H9 (cell line): ENCODE results near the gene SASS6. TPM values are rescaled to one million over a fixed set of nuclear protein-coding genes. Genes with fewer than 3 reads are reported as not detected.

Experiments
- DNase-seq: peaks from one replicate; pipeline ENCODE4 v3.0.0-alpha.2; 2017
- H2AFZ ChIP-seq: one replicate; pipeline ENCODE4 v1.6.1; 2013; ENCODE audit warnings: mild to moderate bottlenecking, low read length, control low read depth, moderate library complexity
- H2AK5ac ChIP-seq: 2 replicates; pipeline ENCODE4 v1.6.1; 2013; ENCODE audit warnings: low read length, control low read depth, mixed read lengths; ENCODE audit not compliant: insufficient read length
- H2BK120ac ChIP-seq: one replicate; pipeline ENCODE4 v1.6.1; 2013; ENCODE audit warnings: low read depth, mild to moderate bottlenecking, low read length, control low read depth, inconsistent platforms; ENCODE audit not compliant: poor library complexity, severe bottlenecking
- H2BK12ac ChIP-seq: 2 replicates; pipeline ENCODE4 v1.6.1; 2013; ENCODE audit warnings: low read length, control low read depth, mixed read lengths, low read depth; ENCODE audit not compliant: insufficient read length
- H2BK15ac ChIP-seq: 2 replicates; pipeline ENCODE4 v1.6.1; 2013; ENCODE audit warnings: low read depth, low read length, control low read depth
- H2BK20ac ChIP-seq: one replicate; pipeline ENCODE4 v1.6.1; 2013; ENCODE audit warnings: low read depth, mild to moderate bottlenecking, low read length, control low read depth, inconsistent platforms; ENCODE audit not compliant: poor library complexity, severe bottlenecking
- H2BK5ac ChIP-seq: 2 replicates; pipeline ENCODE4 v1.6.1; 2013; ENCODE audit warnings: low read length, control low read depth, mixed read lengths; ENCODE audit not compliant: insufficient read length
- H3K14ac ChIP-seq: 2 replicates; pipeline ENCODE4 v1.6.1; 2013; ENCODE audit warnings: low read length, control low read depth; ENCODE audit not compliant: insufficient read depth
- H3K18ac ChIP-seq: 2 replicates; pipeline ENCODE4 v1.6.1; 2013; ENCODE audit warnings: low read depth, mild to moderate bottlenecking, mixed read lengths, low read length, control low read depth; ENCODE audit not compliant: insufficient read length
- H3K23ac ChIP-seq: 2 replicates; pipeline ENCODE4 v1.6.1; 2013; ENCODE audit warnings: low read length, control low read depth, mixed read lengths, low read depth; ENCODE audit not compliant: insufficient read length
- H3K23me2 ChIP-seq: 2 replicates; pipeline ENCODE4 v1.6.1; 2013; ENCODE audit warnings: low read depth, mild to moderate bottlenecking, mixed read lengths, low read length, control low read depth; ENCODE audit not compliant: insufficient read length, poor library complexity, severe bottlenecking
- H3K27ac ChIP-seq: 2 replicates; pipeline ENCODE4 v1.5.1; 2013; ENCODE audit warnings: low read length, control low read depth, mixed read lengths, low read depth; ENCODE audit not compliant: insufficient read length
- H3K27me3 ChIP-seq: 2 replicates; pipeline ENCODE4 v1.6.1; 2013; ENCODE audit warnings: low read length, control low read depth, inconsistent platforms; ENCODE audit not compliant: insufficient read depth
- H3K4ac ChIP-seq: 2 replicates; pipeline ENCODE4 v1.6.1; 2013; ENCODE audit warnings: low read depth, mild to moderate bottlenecking, control low read depth, inconsistent platforms, low read length, moderate library complexity
- H3K4me1 ChIP-seq: 2 replicates; pipeline ENCODE4 v1.6.1; 2013; ENCODE audit warnings: low read length, control low read depth, inconsistent platforms; ENCODE audit not compliant: insufficient read depth
- H3K4me2 ChIP-seq: 2 replicates; pipeline ENCODE4 v1.6.1; 2013; ENCODE audit warnings: low read length, control low read depth, mixed read lengths; ENCODE audit not compliant: insufficient read length, insufficient read depth
- H3K56ac ChIP-seq: 2 replicates; pipeline ENCODE4 v1.6.1; 2013; ENCODE audit warnings: low read depth, mild to moderate bottlenecking, mixed read lengths, low read length, control low read depth; ENCODE audit not compliant: insufficient read length
- H3K79me1 ChIP-seq: 2 replicates; pipeline ENCODE4 v1.6.1; 2013; ENCODE audit warnings: low read depth, mild to moderate bottlenecking, moderate library complexity, low read length, control low read depth, inconsistent platforms; ENCODE audit not compliant: insufficient read depth, poor library complexity, severe bottlenecking
- H3K79me2 ChIP-seq: 2 replicates; pipeline ENCODE4 v1.6.1; 2013; ENCODE audit warnings: low read length, control low read depth, inconsistent platforms; ENCODE audit not compliant: insufficient read depth
- H3K9ac ChIP-seq: 2 replicates; pipeline ENCODE4 v1.6.1; 2013; ENCODE audit warnings: low read length, control low read depth, mixed read lengths; ENCODE audit not compliant: insufficient read length; ENCODE audit errors: extremely low read depth
- H3K9me3 ChIP-seq: one replicate; pipeline ENCODE4 v1.6.1; 2013; ENCODE audit warnings: low read depth, low read length, inconsistent platforms; ENCODE audit not compliant: control insufficient read depth
- H3T11ph ChIP-seq: one replicate; pipeline ENCODE4 v1.6.1; 2013; ENCODE audit warnings: mild to moderate bottlenecking, low read length, control low read depth, inconsistent platforms
- H4K20me1 ChIP-seq: one replicate; pipeline ENCODE4 v1.6.1; 2013; ENCODE audit not compliant: control insufficient read depth, insufficient read length, insufficient read depth
- H4K5ac ChIP-seq: 2 replicates; pipeline ENCODE4 v1.6.1; 2013; ENCODE audit warnings: low read depth, mild to moderate bottlenecking, mixed read lengths, low read length, control low read depth; ENCODE audit not compliant: insufficient read length
- H4K8ac ChIP-seq: replicated peaks from 2 replicates; pipeline ENCODE4 v1.6.1; 2013; ENCODE audit warnings: low read length, control low read depth, mixed read lengths, low read depth; ENCODE audit not compliant: insufficient read length
- H4K91ac ChIP-seq: 2 replicates; pipeline ENCODE4 v1.6.1; 2013; ENCODE audit warnings: low read depth, mild to moderate bottlenecking, moderate library complexity, mixed read lengths, low read length, control low read depth; ENCODE audit not compliant: insufficient read length
- H3K27ac Mint-ChIP-seq, 3 experiments: 2 replicates in 2 of 3; 3 replicates in 1 of 3; pipeline ENCODE4 v1.8.0; 2020 to 2021; ENCODE audit warnings: mixed read lengths in 3 of 3, mild to moderate bottlenecking in 1 of 3, moderate library complexity in 1 of 3
- H3K27me3 Mint-ChIP-seq: 2 replicates; pipeline ENCODE4 v1.8.0; 2021; ENCODE audit warnings: low read depth, mild to moderate bottlenecking, moderate library complexity, mixed read lengths
- H3K36me3 Mint-ChIP-seq, 3 experiments: 2 replicates in 2 of 3; 3 replicates in 1 of 3; pipeline ENCODE4 v1.8.0; 2020 to 2021; ENCODE audit warnings: low read depth in 3 of 3, mixed read lengths in 3 of 3; ENCODE audit not compliant: insufficient read depth in 1 of 3
- H3K4me1 Mint-ChIP-seq, 2 experiments: 2 replicates each; pipeline ENCODE4 v1.8.0; 2020; ENCODE audit warnings: mixed read lengths in 2 of 2
- H3K4me3 Mint-ChIP-seq, 2 experiments: 2 replicates in 1 of 2; 3 replicates in 1 of 2; pipeline ENCODE4 v1.8.0; 2020 to 2021; ENCODE audit warnings: mild to moderate bottlenecking in 2 of 2, mixed read lengths in 2 of 2, moderate library complexity in 1 of 2
- H3K9me3 Mint-ChIP-seq, 2 experiments: 2 replicates in 1 of 2; 3 replicates in 1 of 2; pipeline ENCODE4 v1.8.0; 2020; ENCODE audit warnings: mild to moderate bottlenecking in 2 of 2, mixed read lengths in 2 of 2, moderate library complexity in 1 of 2
- WGBS: extraction: QIAGEN DNeasy Blood & Tissue Kit; methylation state at CpG from one replicate; pipeline ENCODE4 v1.1.7; 2013; ENCODE audit warnings: missing lambda C conversion rate, low lambda C conversion rate, mixed read lengths; ENCODE audit not compliant: insufficient read length; ENCODE audit errors: extremely low coverage; 5-methylcytosine and 5-hydroxymethylcytosine counted together
- total RNA-seq: library from RNA; stranded (reverse); gene quantifications from 2 replicates; pipeline ENCODE4 v1.2.1, GENCODE V29; 2021
- TF ChIP-seq, protein P1 (sequence below): fragments of 200-600 bp; sonication (generic); conservative IDR thresholded peaks from 3 replicates; pipeline ENCODE4 v1.8.0; 2021; ENCODE audit warnings: antibody characterized with exemption, mild to moderate bottlenecking

The SASS6 gene
- total RNA-seq, 1 experiment from 2014 or later = 15.2 TPM

DNA sequence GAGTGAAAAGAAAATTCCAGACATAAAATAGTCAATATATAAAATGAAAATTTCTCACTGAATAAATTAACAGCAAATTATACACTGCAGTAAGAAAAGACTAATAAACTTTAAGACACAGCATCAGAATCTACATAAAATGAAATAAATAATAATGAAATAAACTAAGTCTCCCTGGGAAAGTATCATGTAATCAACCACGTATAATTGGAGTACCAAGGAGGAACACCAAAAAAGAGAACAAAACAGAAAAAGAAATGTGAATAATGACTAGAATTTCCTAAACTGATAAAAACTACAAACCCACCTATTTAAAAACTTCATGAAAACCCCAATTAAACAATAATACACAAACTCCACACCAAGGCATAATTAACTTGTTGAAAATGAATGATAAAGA is 43.6 kb downstream of the SASS6 start:
- H2BK20ac ChIP-seq = no peak overlapping the region
- H2BK5ac ChIP-seq = no peak overlapping the region
- H3K23ac ChIP-seq = no peak overlapping the region
- no peak overlapping the region for H2BK120ac ChIP-seq
- no peak for DNase-seq
- no peak overlapping the region for H3T11ph ChIP-seq
- H2BK12ac ChIP-seq = no peak overlapping the region
- no peaks in the 10 kb centered on the region for H4K20me1 ChIP-seq
- Mint-ChIP-seq H3K27me3 (no peaks in the 10 kb centered on the region), H3K4me1 (no peaks in the 10 kb centered on the region), H3K4me3 (no peak overlapping the region), H3K27ac (peak overlapping the region in 1 of 3 experiments; percentile 21; a peak in 2 of 7 replicates), H3K36me3 (peaks cover 7 to 48% (median 42%) of the 10 kb centered on the region in 3 experiments; a peak in 6 of 7 replicates), H3K9me3 (no peaks in the 10 kb centered on the region)
- no peak overlapping the region for H3K4me2 ChIP-seq
- no peaks in the 10 kb centered on the region for H3K79me1 ChIP-seq
- no peaks in the 10 kb centered on the region for H3K79me2 ChIP-seq
- TF ChIP-seq, protein P1, sequence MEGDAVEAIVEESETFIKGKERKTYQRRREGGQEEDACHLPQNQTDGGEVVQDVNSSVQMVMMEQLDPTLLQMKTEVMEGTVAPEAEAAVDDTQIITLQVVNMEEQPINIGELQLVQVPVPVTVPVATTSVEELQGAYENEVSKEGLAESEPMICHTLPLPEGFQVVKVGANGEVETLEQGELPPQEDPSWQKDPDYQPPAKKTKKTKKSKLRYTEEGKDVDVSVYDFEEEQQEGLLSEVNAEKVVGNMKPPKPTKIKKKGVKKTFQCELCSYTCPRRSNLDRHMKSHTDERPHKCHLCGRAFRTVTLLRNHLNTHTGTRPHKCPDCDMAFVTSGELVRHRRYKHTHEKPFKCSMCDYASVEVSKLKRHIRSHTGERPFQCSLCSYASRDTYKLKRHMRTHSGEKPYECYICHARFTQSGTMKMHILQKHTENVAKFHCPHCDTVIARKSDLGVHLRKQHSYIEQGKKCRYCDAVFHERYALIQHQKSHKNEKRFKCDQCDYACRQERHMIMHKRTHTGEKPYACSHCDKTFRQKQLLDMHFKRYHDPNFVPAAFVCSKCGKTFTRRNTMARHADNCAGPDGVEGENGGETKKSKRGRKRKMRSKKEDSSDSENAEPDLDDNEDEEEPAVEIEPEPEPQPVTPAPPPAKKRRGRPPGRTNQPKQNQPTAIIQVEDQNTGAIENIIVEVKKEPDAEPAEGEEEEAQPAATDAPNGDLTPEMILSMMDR = no peak
- no peaks in the 10 kb centered on the region for H3K4me1 ChIP-seq
- no CpG with 5 or more reads among the region's 1 CpG for WGBS
- H2AK5ac ChIP-seq = no peak overlapping the region
- H2AFZ ChIP-seq = no peak overlapping the region
- no peak overlapping the region for H4K8ac ChIP-seq
- no peak overlapping the region for H3K27ac ChIP-seq
- H3K9me3 ChIP-seq = no peaks in the 10 kb centered on the region
- no peak overlapping the region for H3K18ac ChIP-seq
- no peak overlapping the region for H2BK15ac ChIP-seq
- H3K56ac ChIP-seq = no peak overlapping the region
- no peak overlapping the region for H3K9ac ChIP-seq
- H3K4ac ChIP-seq = no peak overlapping the region
- H3K27me3 ChIP-seq = no peaks in the 10 kb centered on the region
- H3K14ac ChIP-seq = no peak overlapping the region
- H4K5ac ChIP-seq = no peak overlapping the region
- H3K23me2 ChIP-seq = no peaks in the 10 kb centered on the region
- H4K91ac ChIP-seq = no peak overlapping the region
